Esophagus muscularis mucosa (tissue), 4 donors: ENCODE data around the gene NPB. TPM values are rescaled to one million over a fixed set of nuclear protein-coding genes. Genes with fewer than 3 reads are reported as not detected.

Experiments used
- DNase-seq: peaks from one replicate; pipeline ENCODE4 v3.0.0-alpha.2; 2017; ENCODE audit errors: extremely low spot score
- H3K27ac ChIP-seq, 4 donors: fragments of 200-600 bp; sonication (generic); replicated peaks in 1 of 4; 1 replicate in 3 of 4; 2 replicates in 1 of 4; pipeline ENCODE4 v1.5.1; 2016 to 2019; ENCODE audit warnings: mild to moderate bottlenecking in 1 of 4
- H3K27me3 ChIP-seq, 4 donors: fragments of 200-600 bp; sonication (generic); one replicate each; pipeline versions ENCODE4 v1.5.1 to v1.6.0; 2016 to 2019
- H3K36me3 ChIP-seq, 4 donors: fragments of 200-600 bp; sonication (generic); one replicate each; pipeline ENCODE4 v1.5.1; 2016 to 2019
- H3K4me1 ChIP-seq, 4 donors: fragments of 200-600 bp; sonication (generic); one replicate each; pipeline ENCODE4 v1.5.1; 2016 to 2019
- H3K4me3 ChIP-seq, 4 donors: fragments of 200-600 bp; sonication (generic); 1 replicate in 2 of 4; 2 replicates in 2 of 4; pipeline ENCODE4 v1.5.1; 2016 to 2019; ENCODE audit warnings: mild to moderate bottlenecking in 4 of 4, moderate library complexity in 1 of 4
- H3K9me3 ChIP-seq, 4 donors: fragments of 200-600 bp; sonication (generic); 1 replicate in 3 of 4; 2 replicates in 1 of 4; pipeline ENCODE4 v1.5.1; 2016 to 2019
- EP300 ChIP-seq: sonication (generic); formaldehyde crosslinking; IDR thresholded peaks from one replicate; pipeline ENCODE4 v1.6.1; 2017; ENCODE audit warnings: antibody characterized with exemption
- POLR2A ChIP-seq: fragments of 450-650 bp; IDR thresholded peaks from one replicate; pipeline ENCODE4 v1.6.1; 2017; ENCODE audit warnings: antibody characterized with exemption, moderate library complexity, mild to moderate bottlenecking, low read depth
- POLR2AphosphoS5 ChIP-seq, 2 donors: sonication (generic); formaldehyde crosslinking; IDR thresholded peaks; one replicate each; pipeline ENCODE4 v1.6.1; 2017; ENCODE audit warnings: antibody characterized with exemption in 2 of 2
- WGBS: methylation state at CpG from one replicate; pipeline ENCODE4 v1.1.5; 2018; 5-methylcytosine and 5-hydroxymethylcytosine counted together
- intact Hi-C: fragments of 100-400 bp; cut with DNase I; formaldehyde crosslinking; loops from one replicate; pipeline ENCODE4 v1.15.1; 2023
- total RNA-seq, 4 donors: library from RNA; depleted of rRNA; stranded (reverse); fragments of >200 nt; gene quantifications; one replicate each; pipeline versions ENCODE4 v1.1.0 to v1.2.1, GENCODE V29; 2016
- TF ChIP-seq, protein P1 (sequence below), 3 experiments: fragments of 200-600 bp in 2 of 3; fragments of 450-650 bp in 1 of 3; sonication (generic) in 2 of 3; IDR thresholded peaks; one replicate each; pipeline ENCODE4 v1.5.1; 2017 to 2019; ENCODE audit warnings: antibody characterized with exemption in 3 of 3, mild to moderate bottlenecking in 2 of 3, moderate library complexity in 1 of 3

NPB gene
- total RNA-seq, 4 donors from 2014 or later, result 0.78 to 1.8 TPM; not detected in 2

DNA sequence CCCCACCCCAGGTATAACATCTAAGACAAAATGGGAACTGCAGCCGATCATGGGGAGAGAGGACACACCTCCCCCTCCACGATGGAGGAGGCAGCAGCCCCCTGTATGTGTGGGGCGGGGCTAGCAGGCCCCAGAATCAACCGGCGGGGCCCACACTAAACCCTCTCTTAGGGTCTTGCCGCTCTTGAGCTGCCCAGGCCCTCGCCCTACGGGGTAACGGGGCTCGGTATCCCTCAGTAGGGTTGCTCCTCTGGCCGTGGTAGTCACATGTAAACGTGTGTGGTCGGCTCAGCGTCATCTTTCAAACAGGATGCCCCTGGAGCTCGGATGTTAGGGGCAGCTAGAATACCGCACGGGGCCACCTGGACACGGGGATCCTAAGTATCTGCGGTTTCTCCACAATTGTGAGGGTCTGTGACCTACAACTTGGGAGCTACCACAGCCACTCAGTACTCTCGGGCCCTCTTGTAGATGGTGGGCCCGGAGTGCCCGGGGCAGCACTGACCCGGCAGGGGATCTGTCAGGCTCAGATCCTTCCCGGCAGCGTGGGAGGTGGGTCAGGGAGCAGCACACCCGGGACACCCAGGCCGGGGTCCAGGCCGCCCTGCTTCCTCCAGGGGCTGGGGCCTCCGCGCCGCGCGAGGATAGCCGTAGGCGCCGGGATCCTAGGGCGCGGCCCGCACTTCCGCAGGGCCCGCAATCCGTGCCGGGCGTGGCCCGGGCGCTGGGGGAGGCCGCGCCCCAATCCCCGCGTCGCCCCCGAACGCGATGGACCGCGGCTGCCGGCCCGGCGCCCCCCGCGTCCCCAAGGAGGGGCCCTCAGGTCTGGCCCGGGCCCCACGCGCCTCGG lies 31.7 kb upstream of the NPB start:
- Histone ChIP-seq H3K4me3 (peak overlapping the region; percentile 91 to 99 (median 95)), H3K9me3 (no peaks in the 10 kb centered on the region), H3K27ac (peak overlapping the region; percentile 97 to 99 (median 99)), H3K4me1 (peaks cover 51 to 74% (median 64%) of the 10 kb centered on the region in 4 donors), H3K27me3 (no peaks in the 10 kb centered on the region), H3K36me3 (peaks cover 17 to 37% (median 33%) of the 10 kb centered on the region in 4 donors)
- peak in 1 of 2 donors; percentile 8 for TF ChIP-seq POLR2AphosphoS5 (IDR thresholded peaks at IDR 0.05)
- TF ChIP-seq, protein P1, sequence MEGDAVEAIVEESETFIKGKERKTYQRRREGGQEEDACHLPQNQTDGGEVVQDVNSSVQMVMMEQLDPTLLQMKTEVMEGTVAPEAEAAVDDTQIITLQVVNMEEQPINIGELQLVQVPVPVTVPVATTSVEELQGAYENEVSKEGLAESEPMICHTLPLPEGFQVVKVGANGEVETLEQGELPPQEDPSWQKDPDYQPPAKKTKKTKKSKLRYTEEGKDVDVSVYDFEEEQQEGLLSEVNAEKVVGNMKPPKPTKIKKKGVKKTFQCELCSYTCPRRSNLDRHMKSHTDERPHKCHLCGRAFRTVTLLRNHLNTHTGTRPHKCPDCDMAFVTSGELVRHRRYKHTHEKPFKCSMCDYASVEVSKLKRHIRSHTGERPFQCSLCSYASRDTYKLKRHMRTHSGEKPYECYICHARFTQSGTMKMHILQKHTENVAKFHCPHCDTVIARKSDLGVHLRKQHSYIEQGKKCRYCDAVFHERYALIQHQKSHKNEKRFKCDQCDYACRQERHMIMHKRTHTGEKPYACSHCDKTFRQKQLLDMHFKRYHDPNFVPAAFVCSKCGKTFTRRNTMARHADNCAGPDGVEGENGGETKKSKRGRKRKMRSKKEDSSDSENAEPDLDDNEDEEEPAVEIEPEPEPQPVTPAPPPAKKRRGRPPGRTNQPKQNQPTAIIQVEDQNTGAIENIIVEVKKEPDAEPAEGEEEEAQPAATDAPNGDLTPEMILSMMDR (IDR thresholded peaks at IDR 0.05), result no peak
- intact Hi-C loops, result loop anchor here (5.0 kb wide), 1 partner anchor 38 kb away; the partner anchor contains the start of gene MCRIP1
- 0% methylated on average over 1 of the region's 65 CpGs for WGBS
- no peak for DNase-seq

DNA sequence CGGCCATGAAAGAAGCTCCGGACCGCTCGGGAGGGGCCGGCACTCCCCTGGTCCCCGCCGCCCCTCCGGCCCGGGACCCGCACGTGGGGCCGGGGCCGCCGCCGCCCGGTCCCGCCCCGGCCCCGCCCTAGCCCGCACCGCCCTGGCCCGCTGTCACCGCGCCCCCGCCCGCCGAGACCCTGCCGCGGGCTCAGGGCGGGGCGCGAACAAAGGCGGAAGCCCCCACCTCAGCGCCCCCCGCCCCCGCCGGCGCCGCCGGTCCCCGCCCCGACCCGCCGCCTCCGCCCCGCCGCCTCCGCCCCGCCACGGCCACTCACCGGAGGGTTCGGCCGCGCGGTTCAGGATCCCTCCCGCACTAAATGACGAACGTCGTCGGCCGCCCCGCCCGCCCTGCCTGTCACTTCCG lies 31.1 kb upstream of the NPB start, which contains the start of gene ARHGDIA:
TSS of gene ARHGDIA (minus strand) at position 357 of the 406 bp plus-strand sequence. CDS start 1,407 bp downstream, outside the sequence.
- H3K27me3 ChIP-seq, result no peaks in the 10 kb centered on the region
- no peak for TF ChIP-seq EP300
- TF ChIP-seq, protein P1 (IDR thresholded peaks at IDR 0.05), result no peak
- no peak for TF ChIP-seq POLR2A
- no peak for TF ChIP-seq POLR2AphosphoS5 (IDR thresholded peaks at IDR 0.05)
- peaks cover 17 to 31% (median 29%) of the 10 kb centered on the region in 4 donors for H3K36me3 ChIP-seq
- H3K27ac ChIP-seq, result peak within 1 kb of the TSS; percentile 97 to 99 (median 99)
- WGBS, result 1% methylated on average over 15 of the region's 64 CpGs
- H3K9me3 ChIP-seq, result no peaks in the 10 kb centered on the region
- intact Hi-C loops, result loop anchor here (5.0 kb wide), 1 partner anchor 39 kb away; the partner anchor contains the start of gene MCRIP1
- DNase-seq, result no peak
- H3K4me3 ChIP-seq, result peak within 1 kb of the TSS; percentile 91 to 99 (median 95)
- H3K4me1 ChIP-seq, result peaks cover 47 to 67% (median 59%) of the 10 kb centered on the region in 4 donors

DNA sequence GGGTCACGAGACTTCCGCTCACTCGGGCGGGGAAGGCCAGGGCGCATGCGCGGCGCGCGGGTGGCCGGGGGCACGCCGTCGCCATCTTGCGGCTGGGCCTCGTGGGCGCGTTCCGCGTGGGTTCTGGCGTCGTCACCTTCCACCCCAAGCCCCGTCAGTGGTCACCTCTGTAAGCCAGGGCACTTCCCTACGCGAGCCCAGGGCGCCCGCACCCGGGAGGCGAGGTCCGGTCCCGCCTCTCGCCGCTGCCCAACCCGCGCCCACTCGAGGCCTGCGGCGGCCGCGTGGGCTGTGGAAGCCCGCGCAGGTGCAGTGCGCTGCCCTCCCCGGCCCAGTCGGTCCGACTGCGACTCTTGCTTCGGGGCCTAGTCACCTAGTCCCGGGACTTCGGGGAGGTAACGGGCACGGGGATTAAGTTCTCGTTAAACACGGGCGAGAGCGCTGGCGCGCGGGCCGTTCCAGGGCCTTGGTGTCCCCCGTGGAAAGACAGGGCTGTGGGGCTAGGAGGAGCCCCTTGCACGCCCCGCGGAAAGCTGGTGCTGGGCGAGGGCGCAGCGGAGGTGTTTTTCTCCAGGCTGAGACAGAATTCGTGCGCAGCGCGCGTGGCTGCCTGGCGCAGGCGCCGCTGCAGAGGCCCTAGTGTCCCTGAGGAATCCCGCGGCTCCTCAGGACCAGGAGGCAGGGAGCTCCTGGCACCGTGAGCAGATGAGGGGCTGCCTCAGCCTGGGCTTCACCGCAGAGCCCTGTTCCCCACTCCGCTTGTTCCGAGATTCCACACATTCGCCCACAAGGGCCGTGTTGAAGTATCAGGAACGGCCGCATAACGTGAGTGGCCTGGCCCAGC lies 30.4 kb upstream of the NPB start:
- no peaks in the 10 kb centered on the region for H3K9me3 ChIP-seq
- H3K36me3 ChIP-seq, result peaks cover 17 to 28% (median 25%) of the 10 kb centered on the region in 4 donors
- peak overlapping the region; percentile 91 to 99 (median 95) for H3K4me3 ChIP-seq
- no peaks in the 10 kb centered on the region for H3K27me3 ChIP-seq
- TF ChIP-seq POLR2AphosphoS5 (IDR thresholded peaks at IDR 0.05) (peak; percentile 99 to 100), EP300 (no peak), POLR2A (peak; percentile 98)
- TF ChIP-seq, protein P1 (IDR thresholded peaks at IDR 0.05), result peak; percentile 30 to 58 (median 45)
- H3K27ac ChIP-seq, result peak overlapping the region; percentile 97 to 99 (median 99)
- WGBS, result 1% methylated on average over 27 of the region's 86 CpGs
- DNase-seq, result peak; percentile 98
- peaks cover 41 to 61% (median 53%) of the 10 kb centered on the region in 4 donors for H3K4me1 ChIP-seq
- intact Hi-C loops, result loop anchor here (5.0 kb wide), 1 partner anchor 39 kb away; the partner anchor contains the start of gene MCRIP1

DNA sequence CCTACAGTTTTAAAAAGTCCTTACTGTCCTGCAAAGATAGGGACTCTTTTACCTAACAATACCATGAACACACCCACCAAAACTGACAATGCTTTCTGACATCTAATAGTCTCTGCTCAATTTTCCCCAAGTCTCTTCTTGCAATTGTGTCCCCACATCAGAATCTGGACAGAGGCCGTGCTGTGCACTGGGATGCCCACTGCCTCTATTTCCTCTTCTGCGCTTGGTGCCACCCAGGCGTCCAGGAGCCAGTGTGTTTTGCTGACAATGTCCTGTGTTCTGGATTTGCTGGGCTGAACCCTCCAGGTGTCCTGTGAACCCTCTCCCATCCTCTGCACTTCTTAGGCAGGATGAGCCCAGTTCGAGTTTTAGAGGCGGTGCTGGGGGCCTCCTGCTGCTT lies 24.5 kb upstream of the NPB start:
- no peak for DNase-seq
- Histone ChIP-seq H3K27ac (no peak overlapping the region), H3K4me1 (peaks cover 4 to 9% (median 7%) of the 10 kb centered on the region in 4 donors), H3K27me3 (no peaks in the 10 kb centered on the region), H3K9me3 (no peaks in the 10 kb centered on the region), H3K4me3 (no peak overlapping the region), H3K36me3 (peaks cover 2 to 34% (median 23%) of the 10 kb centered on the region in 4 donors)
- intact Hi-C loops, result no loop called here
- WGBS, result 98% methylated on average over 5 of the region's 5 CpGs
- TF ChIP-seq, protein P1 (IDR thresholded peaks at IDR 0.05), result no peak
- TF ChIP-seq POLR2A (no peak), EP300 (no peak), POLR2AphosphoS5 (IDR thresholded peaks at IDR 0.05) (no peak)
